ENCODE data around the gene WDR47.
"Not testable (repeated sequence)": the region's sequence is repeated elsewhere in the genome, so short reads cannot be mapped to it uniquely, and the experiment has no call there.

The WDR47 gene

GRCh38 chr1:109052145-109052544, 10.2 kb upstream of the WDR47 start:
- 94% methylated on average over 3 of the region's 3 CpGs for WGBS (ENCODE audit: insufficient coverage)
- CTCF ChIA-PET, result interaction anchor here (0.6 kb wide), 1 partner anchor 27 kb away, joined by 3 read pairs; no protein-coding TSS in a partner anchor
- H3K4me3 ChIP-seq (ENCODE audit: control insufficient read depth in 1 of 7, extremely low read depth in 1 of 7, insufficient read depth in 4 of 7, low read depth in 2 of 7, low read length in 6 of 7), result not testable (repeated sequence)

GRCh38 chr1:109050228-109050995, 8.5 kb upstream of the WDR47 start:
- CTCF ChIA-PET, result interaction anchor here (2.2 kb wide), 1 partner anchor 11 kb away, joined by 6 read pairs; no protein-coding TSS in a partner anchor
- WGBS (ENCODE audit: insufficient coverage), result 89% methylated on average over 6 of the region's 7 CpGs

More at GRCh38 chr1:109052145-109052544, 10.2 kb upstream of the WDR47 start:
- POLR2A ChIA-PET; H3K4me1 ChIP-seq (ENCODE audit: control extremely low read depth in 1 of 4, control insufficient read depth in 4 of 4, insufficient read depth in 4 of 4, low read length in 3 of 4); H3K36me3 ChIP-seq (ENCODE audit: control insufficient read depth in 4 of 4, insufficient read depth in 4 of 4, low read length in 3 of 4); H3K9me3 ChIP-seq (ENCODE audit: control extremely low read depth in 1 of 5, control insufficient read depth in 4 of 5, insufficient read depth in 2 of 5, low read depth in 1 of 5, low read length in 4 of 5); H3K27ac ChIP-seq (ENCODE audit: insufficient read depth in 1 of 2, low read depth in 1 of 2, low read length in 2 of 2, poor library complexity in 1 of 2, severe bottlenecking in 2 of 2); DNase-seq; H3K27me3 ChIP-seq (replicated peaks in 2 of 5; ENCODE audit: control insufficient read depth in 4 of 5, insufficient read depth in 5 of 5, low read length in 4 of 5): not testable (repeated sequence)

GRCh38 chr1:109048335-109048734, 6.4 kb upstream of the WDR47 start:
- Histone ChIP-seq H3K4me3 (ENCODE audit: control insufficient read depth in 1 of 7, extremely low read depth in 1 of 7, insufficient read depth in 4 of 7, low read depth in 2 of 7, low read length in 6 of 7) (no peak overlapping the region), H3K9me3 (ENCODE audit: control extremely low read depth in 1 of 5, control insufficient read depth in 4 of 5, insufficient read depth in 2 of 5, low read depth in 1 of 5, low read length in 4 of 5) (no peaks in the 10 kb centered on the region), H3K4me1 (ENCODE audit: control extremely low read depth in 1 of 4, control insufficient read depth in 4 of 4, insufficient read depth in 4 of 4, low read length in 3 of 4) (no peaks in the 10 kb centered on the region), H3K27me3 (replicated peaks in 2 of 5; ENCODE audit: control insufficient read depth in 4 of 5, insufficient read depth in 5 of 5, low read length in 4 of 5) (no peaks in the 10 kb centered on the region), H3K27ac (ENCODE audit: insufficient read depth in 1 of 2, low read depth in 1 of 2, low read length in 2 of 2, poor library complexity in 1 of 2, severe bottlenecking in 2 of 2) (no peak overlapping the region), H3K36me3 (ENCODE audit: control insufficient read depth in 4 of 4, insufficient read depth in 4 of 4, low read length in 3 of 4) (no peaks in the 10 kb centered on the region)
- 19% methylated on average over 2 of the region's 2 CpGs for WGBS (ENCODE audit: insufficient coverage)
- POLR2A ChIA-PET, result no interaction called here
- DNase-seq, result no peak
- CTCF ChIA-PET, result interaction anchor here (1.3 to 2.2 kb wide), 3 partner anchors 13 to 21 kb away, joined by 3 to 6 read pairs (median 5); no protein-coding TSS in a partner anchor

More at GRCh38 chr1:109050228-109050995, 8.5 kb upstream of the WDR47 start:
- Histone ChIP-seq H3K36me3 (ENCODE audit: control insufficient read depth in 4 of 4, insufficient read depth in 4 of 4, low read length in 3 of 4) (no peaks in the 10 kb centered on the region), H3K27ac (ENCODE audit: insufficient read depth in 1 of 2, low read depth in 1 of 2, low read length in 2 of 2, poor library complexity in 1 of 2, severe bottlenecking in 2 of 2) (no peak overlapping the region), H3K4me1 (ENCODE audit: control extremely low read depth in 1 of 4, control insufficient read depth in 4 of 4, insufficient read depth in 4 of 4, low read length in 3 of 4) (no peaks in the 10 kb centered on the region), H3K27me3 (replicated peaks in 2 of 5; ENCODE audit: control insufficient read depth in 4 of 5, insufficient read depth in 5 of 5, low read length in 4 of 5) (no peaks in the 10 kb centered on the region), H3K4me3 (ENCODE audit: control insufficient read depth in 1 of 7, extremely low read depth in 1 of 7, insufficient read depth in 4 of 7, low read depth in 2 of 7, low read length in 6 of 7) (no peak overlapping the region), H3K9me3 (ENCODE audit: control extremely low read depth in 1 of 5, control insufficient read depth in 4 of 5, insufficient read depth in 2 of 5, low read depth in 1 of 5, low read length in 4 of 5) (no peaks in the 10 kb centered on the region)
- no peak for DNase-seq
- POLR2A ChIA-PET, result no interaction called here

GRCh38 chr1:109047339-109047738, 5.4 kb upstream of the WDR47 start:
- Histone ChIP-seq H3K27me3 (replicated peaks in 2 of 5; ENCODE audit: control insufficient read depth in 4 of 5, insufficient read depth in 5 of 5, low read length in 4 of 5) (no peaks in the 10 kb centered on the region), H3K9me3 (ENCODE audit: control extremely low read depth in 1 of 5, control insufficient read depth in 4 of 5, insufficient read depth in 2 of 5, low read depth in 1 of 5, low read length in 4 of 5) (no peaks in the 10 kb centered on the region), H3K27ac (ENCODE audit: insufficient read depth in 1 of 2, low read depth in 1 of 2, low read length in 2 of 2, poor library complexity in 1 of 2, severe bottlenecking in 2 of 2) (no peak overlapping the region), H3K4me3 (ENCODE audit: control insufficient read depth in 1 of 7, extremely low read depth in 1 of 7, insufficient read depth in 4 of 7, low read depth in 2 of 7, low read length in 6 of 7) (no peak overlapping the region), H3K36me3 (ENCODE audit: control insufficient read depth in 4 of 4, insufficient read depth in 4 of 4, low read length in 3 of 4) (no peaks in the 10 kb centered on the region), H3K4me1 (ENCODE audit: control extremely low read depth in 1 of 4, control insufficient read depth in 4 of 4, insufficient read depth in 4 of 4, low read length in 3 of 4) (peaks cover 0 to 3% (median 1%) of the 10 kb centered on the region in 4 experiments)
- DNase-seq, result no peak
- WGBS (ENCODE audit: insufficient coverage), result 96% methylated on average over 5 of the region's 6 CpGs
- ChIA-PET POLR2A (interaction anchor here (0.7 kb wide), 1 partner anchor 21 kb away, joined by 3 read pairs; no protein-coding TSS in a partner anchor), CTCF (interaction anchor here (1.3 to 1.6 kb wide), 2 partner anchors 19 to 22 kb away, joined by 3 to 5 read pairs; no protein-coding TSS in a partner anchor)

- CTCF ChIA-PET, result no interaction called here
- H3K4me1 ChIP-seq (ENCODE audit: control extremely low read depth in 1 of 4, control insufficient read depth in 4 of 4, insufficient read depth in 4 of 4, low read length in 3 of 4), result peaks cover 0 to 4% (median 2%) of the 10 kb centered on the region in 4 experiments
- H3K4me3 ChIP-seq (ENCODE audit: control insufficient read depth in 1 of 7, extremely low read depth in 1 of 7, insufficient read depth in 4 of 7, low read depth in 2 of 7, low read length in 6 of 7), result no peak overlapping the region
- H3K9me3 ChIP-seq (ENCODE audit: control extremely low read depth in 1 of 5, control insufficient read depth in 4 of 5, insufficient read depth in 2 of 5, low read depth in 1 of 5, low read length in 4 of 5), result no peaks in the 10 kb centered on the region
- H3K36me3 ChIP-seq (ENCODE audit: control insufficient read depth in 4 of 4, insufficient read depth in 4 of 4, low read length in 3 of 4), result no peaks in the 10 kb centered on the region
- no peak overlapping the region for H3K27ac ChIP-seq (ENCODE audit: insufficient read depth in 1 of 2, low read depth in 1 of 2, low read length in 2 of 2, poor library complexity in 1 of 2, severe bottlenecking in 2 of 2)
- POLR2A ChIA-PET, result no interaction called here
- H3K27me3 ChIP-seq (replicated peaks in 2 of 5; ENCODE audit: control insufficient read depth in 4 of 5, insufficient read depth in 5 of 5, low read length in 4 of 5), result no peaks in the 10 kb centered on the region
- 100% methylated on average over 3 of the region's 4 CpGs for WGBS (ENCODE audit: insufficient coverage)
- DNase-seq, result no peak
Measured at GRCh38 chr1:109046671-109047070, 4.8 kb upstream of the WDR47 start.

- H3K36me3 ChIP-seq (ENCODE audit: control insufficient read depth in 4 of 4, insufficient read depth in 4 of 4, low read length in 3 of 4), result no peaks in the 10 kb centered on the region
- ChIA-PET CTCF (interaction anchor here (1.2 kb wide), 1 partner anchor 55 kb away, joined by 4 read pairs; no protein-coding TSS in a partner anchor), POLR2A (no interaction called here)
- peaks cover 0 to 6% (median 3%) of the 10 kb centered on the region in 4 experiments for H3K4me1 ChIP-seq (ENCODE audit: control extremely low read depth in 1 of 4, control insufficient read depth in 4 of 4, insufficient read depth in 4 of 4, low read length in 3 of 4)
- H3K9me3 ChIP-seq (ENCODE audit: control extremely low read depth in 1 of 5, control insufficient read depth in 4 of 5, insufficient read depth in 2 of 5, low read depth in 1 of 5, low read length in 4 of 5), result no peaks in the 10 kb centered on the region
- H3K27me3 ChIP-seq (replicated peaks in 2 of 5; ENCODE audit: control insufficient read depth in 4 of 5, insufficient read depth in 5 of 5, low read length in 4 of 5), result no peaks in the 10 kb centered on the region
- H3K27ac ChIP-seq (ENCODE audit: insufficient read depth in 1 of 2, low read depth in 1 of 2, low read length in 2 of 2, poor library complexity in 1 of 2, severe bottlenecking in 2 of 2), result no peak overlapping the region
- DNase-seq, result no peak
- no peak overlapping the region for H3K4me3 ChIP-seq (ENCODE audit: control insufficient read depth in 1 of 7, extremely low read depth in 1 of 7, insufficient read depth in 4 of 7, low read depth in 2 of 7, low read length in 6 of 7)
- WGBS (ENCODE audit: insufficient coverage), result no CpG with 5 or more reads among the region's 1 CpG
Measured at GRCh38 chr1:109045595-109045994, 3.7 kb upstream of the WDR47 start.

- peak; percentile 36 to 70 (median 59) for DNase-seq
Measured at GRCh38 chr1:109040989-109041620, 797 bp downstream of the WDR47 start.

More at GRCh38 chr1:109040989-109041620, 797 bp downstream of the WDR47 start:
- Histone ChIP-seq H3K4me3 (ENCODE audit: control insufficient read depth in 1 of 7, extremely low read depth in 1 of 7, insufficient read depth in 4 of 7, low read depth in 2 of 7, low read length in 6 of 7) (peak overlapping the region; percentile 82 to 97 (median 93)), H3K27ac (ENCODE audit: insufficient read depth in 1 of 2, low read depth in 1 of 2, low read length in 2 of 2, poor library complexity in 1 of 2, severe bottlenecking in 2 of 2) (peak overlapping the region; percentile 54 to 83), H3K36me3 (ENCODE audit: control insufficient read depth in 4 of 4, insufficient read depth in 4 of 4, low read length in 3 of 4) (no peaks in the 10 kb centered on the region), H3K27me3 (replicated peaks in 2 of 5; ENCODE audit: control insufficient read depth in 4 of 5, insufficient read depth in 5 of 5, low read length in 4 of 5) (no peaks in the 10 kb centered on the region), H3K9me3 (ENCODE audit: control extremely low read depth in 1 of 5, control insufficient read depth in 4 of 5, insufficient read depth in 2 of 5, low read depth in 1 of 5, low read length in 4 of 5) (no peaks in the 10 kb centered on the region), H3K4me1 (ENCODE audit: control extremely low read depth in 1 of 4, control insufficient read depth in 4 of 4, insufficient read depth in 4 of 4, low read length in 3 of 4) (peaks cover 5 to 16% (median 12%) of the 10 kb centered on the region in 4 experiments)
- WGBS (ENCODE audit: insufficient coverage), result under 1% methylated on average over 37 of the region's 44 CpGs
- ChIA-PET POLR2A (no interaction called here), CTCF (no interaction called here)
